Lower leg skin (tissue), 3 donors: ENCODE measurements around the gene SWT1.

Experiments
- CTCF ChIP-seq, 3 donors: fragments of 450-650 bp; IDR thresholded peaks; one replicate each; pipeline ENCODE4 v1.5.1; 2016; ENCODE audit warnings: antibody characterized with exemption in 3 of 3, mild to moderate bottlenecking in 3 of 3, moderate library complexity in 2 of 3
- POLR2A ChIP-seq, 2 donors: fragments of 450-650 bp; IDR thresholded peaks; one replicate each; pipeline ENCODE4 v1.6.1; 2016 to 2017; ENCODE audit warnings: antibody characterized with exemption in 2 of 2, mild to moderate bottlenecking in 1 of 2, moderate library complexity in 1 of 2

GRCh38 chr1:185232874-185233273 lies 75.9 kb downstream of the SWT1 start:
- no peak for TF ChIP-seq POLR2A (IDR thresholded peaks at IDR 0.05)
- TF ChIP-seq CTCF (IDR thresholded peaks at IDR 0.05): no peak
